Panc1 (cell line): ENCODE measurements around the gene TBC1D21. TPM values are rescaled to one million over a fixed set of nuclear protein-coding genes. Genes with fewer than 3 reads are reported as not detected.

Experiments used
- ATAC-seq: fragments of 200-7000 bp; cut with Tn5 transposase; 2 replicates; pipeline ENCODE4 v1.9.1; 2020; ENCODE audit warnings: mild to moderate bottlenecking, moderate library complexity
- BruUV-seq: library from RNA; stranded (reverse); fragments of 400-500 nt; replicated peaks from 2 replicates; lab custom pipeline; 2021; lab: Mats Ljungman, UMichigan
- CTCF ChIA-PET: fragments of 300-600 bp; sonication (Branson Sonifier 250); formaldehyde crosslinking; loops from one replicate; lab custom pipeline; 2022; ENCODE audit warnings: antibody characterized with exemption; lab: Charles Lee
- POLR2A ChIA-PET: fragments of 300-600 bp; sonication (Branson Sonifier 250); formaldehyde crosslinking; loops from one replicate; lab custom pipeline; 2022; ENCODE audit warnings: antibody characterized with exemption; lab: Charles Lee
- DNase-seq: peaks from one replicate; pipeline ENCODE4 v3.0.0-alpha.2; 2010; ENCODE audit warnings: low read depth, low spot score
- H3K27ac ChIP-seq: 2 replicates; pipeline ENCODE4 v1.5.1; 2011; ENCODE audit warnings: mild to moderate bottlenecking, low read length, inconsistent platforms
- H3K27me3 ChIP-seq: fragments of 200-500 bp; sonication (Bioruptor generic); 2 replicates; pipeline ENCODE4 v1.6.0; 2014; ENCODE audit warnings: low read length, inconsistent platforms; ENCODE audit not compliant: control insufficient read depth, insufficient read depth
- H3K36me3 ChIP-seq: fragments of 200-500 bp; sonication (Bioruptor generic); 2 replicates; pipeline ENCODE4 v1.5.1; 2014; ENCODE audit warnings: inconsistent platforms, mild to moderate bottlenecking, low read length, moderate library complexity; ENCODE audit not compliant: control insufficient read depth, insufficient read depth
- H3K4me1 ChIP-seq: 2 replicates; pipeline ENCODE4 v1.5.1; 2011; ENCODE audit warnings: inconsistent platforms, mild to moderate bottlenecking, low read length, moderate library complexity; ENCODE audit not compliant: control insufficient read depth, insufficient read depth
- H3K4me3 ChIP-seq, 2 experiments: 2 replicates each; pipeline ENCODE4 v1.5.1; 2011 to 2012; ENCODE audit warnings: low read depth in 2 of 2, low read length in 2 of 2, mild to moderate bottlenecking in 2 of 2, inconsistent platforms in 1 of 2, moderate library complexity in 1 of 2
- H3K9me3 ChIP-seq: fragments of 200-500 bp; sonication (Bioruptor generic); 2 replicates; pipeline ENCODE4 v1.5.1; 2014; ENCODE audit warnings: low read depth, mild to moderate bottlenecking, inconsistent platforms, low read length, moderate library complexity; ENCODE audit not compliant: control insufficient read depth, insufficient read depth
- POLR2AphosphoS5 ChIP-seq: IDR thresholded peaks from 2 replicates; pipeline ENCODE4 v1.6.1; 2012; ENCODE audit warnings: mild to moderate bottlenecking, low read depth, low read length, moderate library complexity
- SIN3A ChIP-seq: IDR thresholded peaks from 2 replicates; pipeline ENCODE4 v1.6.1; 2012; ENCODE audit warnings: low read depth, mild to moderate bottlenecking, low read length, moderate library complexity, borderline replicate concordance; ENCODE audit not compliant: insufficient read depth
- TCF7L2 ChIP-seq: IDR thresholded peaks from 2 replicates; pipeline ENCODE4 v1.6.1; 2011; ENCODE audit warnings: mild to moderate bottlenecking, low read depth, low read length, inconsistent platforms
- in situ Hi-C: cut with HindIII; loops from 2 replicates; pipeline ENCODE4 v1.10.0; 2016; ENCODE audit warnings: low sequenced_read_pairs, low pct_unique_long_range_greater_than_20kb
- intact Hi-C: fragments of 100-400 bp; cut with micrococcal nuclease; formaldehyde crosslinking; loops from one replicate; pipeline ENCODE4 v1.10.0; 2022; ENCODE audit not compliant: unreplicated experiment
- total RNA-seq: library from RNA; stranded (reverse); gene quantifications from one replicate; pipeline ENCODE4 v1.2.1, GENCODE V29; 2021; ENCODE audit not compliant: unreplicated experiment
- TF ChIP-seq, protein P1 (sequence below): fragments of 450-650 bp; IDR thresholded peaks from 2 replicates; pipeline ENCODE4 v1.5.1; 2017; ENCODE audit warnings: mild to moderate bottlenecking
- TF ChIP-seq, protein P2 (sequence below), 2 experiments: IDR thresholded peaks; 2 replicates each; pipeline ENCODE4 v1.6.1; 2011 to 2012; ENCODE audit warnings: low read depth in 2 of 2, control low read depth in 1 of 2, low read length in 1 of 2, mild to moderate bottlenecking in 1 of 2, moderate library complexity in 1 of 2; ENCODE audit not compliant: insufficient read depth in 1 of 2

The TBC1D21 gene
- total RNA-seq, 1 experiment from 2014 or later = not detected

DNA sequence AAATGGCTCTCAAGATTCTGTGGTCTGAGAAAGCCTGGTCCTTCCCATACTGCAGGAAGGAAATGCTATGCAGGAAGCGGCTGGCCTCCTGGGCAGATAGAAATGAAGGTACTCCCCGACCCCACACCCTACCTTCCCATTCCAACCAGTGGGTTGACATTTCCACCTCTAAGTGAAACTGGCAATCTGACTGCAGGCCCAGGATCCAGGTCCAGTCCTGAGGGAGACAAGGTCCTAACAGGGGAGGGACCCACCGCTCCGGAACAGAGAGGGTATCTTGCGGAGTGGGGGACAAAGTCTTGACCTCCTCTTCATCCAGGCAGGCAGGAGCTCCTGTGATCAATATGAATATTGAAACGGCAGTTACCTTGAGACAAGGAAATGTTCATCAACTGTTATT lies 46.3 kb downstream of the TBC1D21 start:
- H3K9me3 ChIP-seq = no peaks in the 10 kb centered on the region
- no peaks in the 10 kb centered on the region for H3K27me3 ChIP-seq
- ATAC-seq (no peak), DNase-seq (no peak)
- no peaks in the 10 kb centered on the region for H3K36me3 ChIP-seq
- TF ChIP-seq, protein P1, sequence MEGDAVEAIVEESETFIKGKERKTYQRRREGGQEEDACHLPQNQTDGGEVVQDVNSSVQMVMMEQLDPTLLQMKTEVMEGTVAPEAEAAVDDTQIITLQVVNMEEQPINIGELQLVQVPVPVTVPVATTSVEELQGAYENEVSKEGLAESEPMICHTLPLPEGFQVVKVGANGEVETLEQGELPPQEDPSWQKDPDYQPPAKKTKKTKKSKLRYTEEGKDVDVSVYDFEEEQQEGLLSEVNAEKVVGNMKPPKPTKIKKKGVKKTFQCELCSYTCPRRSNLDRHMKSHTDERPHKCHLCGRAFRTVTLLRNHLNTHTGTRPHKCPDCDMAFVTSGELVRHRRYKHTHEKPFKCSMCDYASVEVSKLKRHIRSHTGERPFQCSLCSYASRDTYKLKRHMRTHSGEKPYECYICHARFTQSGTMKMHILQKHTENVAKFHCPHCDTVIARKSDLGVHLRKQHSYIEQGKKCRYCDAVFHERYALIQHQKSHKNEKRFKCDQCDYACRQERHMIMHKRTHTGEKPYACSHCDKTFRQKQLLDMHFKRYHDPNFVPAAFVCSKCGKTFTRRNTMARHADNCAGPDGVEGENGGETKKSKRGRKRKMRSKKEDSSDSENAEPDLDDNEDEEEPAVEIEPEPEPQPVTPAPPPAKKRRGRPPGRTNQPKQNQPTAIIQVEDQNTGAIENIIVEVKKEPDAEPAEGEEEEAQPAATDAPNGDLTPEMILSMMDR = no peak
- TF ChIP-seq, protein P2, sequence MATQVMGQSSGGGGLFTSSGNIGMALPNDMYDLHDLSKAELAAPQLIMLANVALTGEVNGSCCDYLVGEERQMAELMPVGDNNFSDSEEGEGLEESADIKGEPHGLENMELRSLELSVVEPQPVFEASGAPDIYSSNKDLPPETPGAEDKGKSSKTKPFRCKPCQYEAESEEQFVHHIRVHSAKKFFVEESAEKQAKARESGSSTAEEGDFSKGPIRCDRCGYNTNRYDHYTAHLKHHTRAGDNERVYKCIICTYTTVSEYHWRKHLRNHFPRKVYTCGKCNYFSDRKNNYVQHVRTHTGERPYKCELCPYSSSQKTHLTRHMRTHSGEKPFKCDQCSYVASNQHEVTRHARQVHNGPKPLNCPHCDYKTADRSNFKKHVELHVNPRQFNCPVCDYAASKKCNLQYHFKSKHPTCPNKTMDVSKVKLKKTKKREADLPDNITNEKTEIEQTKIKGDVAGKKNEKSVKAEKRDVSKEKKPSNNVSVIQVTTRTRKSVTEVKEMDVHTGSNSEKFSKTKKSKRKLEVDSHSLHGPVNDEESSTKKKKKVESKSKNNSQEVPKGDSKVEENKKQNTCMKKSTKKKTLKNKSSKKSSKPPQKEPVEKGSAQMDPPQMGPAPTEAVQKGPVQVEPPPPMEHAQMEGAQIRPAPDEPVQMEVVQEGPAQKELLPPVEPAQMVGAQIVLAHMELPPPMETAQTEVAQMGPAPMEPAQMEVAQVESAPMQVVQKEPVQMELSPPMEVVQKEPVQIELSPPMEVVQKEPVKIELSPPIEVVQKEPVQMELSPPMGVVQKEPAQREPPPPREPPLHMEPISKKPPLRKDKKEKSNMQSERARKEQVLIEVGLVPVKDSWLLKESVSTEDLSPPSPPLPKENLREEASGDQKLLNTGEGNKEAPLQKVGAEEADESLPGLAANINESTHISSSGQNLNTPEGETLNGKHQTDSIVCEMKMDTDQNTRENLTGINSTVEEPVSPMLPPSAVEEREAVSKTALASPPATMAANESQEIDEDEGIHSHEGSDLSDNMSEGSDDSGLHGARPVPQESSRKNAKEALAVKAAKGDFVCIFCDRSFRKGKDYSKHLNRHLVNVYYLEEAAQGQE (IDR thresholded peaks at IDR 0.05; ENCODE audit: insufficient read depth in 1 of 2, low read depth in 2 of 2, low read length in 1 of 2) = no peak
- no peak for TF ChIP-seq TCF7L2
- TF ChIP-seq SIN3A = no peak
- TF ChIP-seq POLR2AphosphoS5 = no peak
- no peak overlapping the region for H3K27ac ChIP-seq
- H3K4me1 ChIP-seq = peaks cover 16% of the 10 kb centered on the region
- BruUV-seq = no TSS peak
- CTCF ChIA-PET = no interaction called here
- POLR2A ChIA-PET = no interaction called here
- no peak overlapping the region for H3K4me3 ChIP-seq
- intact Hi-C loops (no loop called here), in situ Hi-C loops (no loop called here)

DNA sequence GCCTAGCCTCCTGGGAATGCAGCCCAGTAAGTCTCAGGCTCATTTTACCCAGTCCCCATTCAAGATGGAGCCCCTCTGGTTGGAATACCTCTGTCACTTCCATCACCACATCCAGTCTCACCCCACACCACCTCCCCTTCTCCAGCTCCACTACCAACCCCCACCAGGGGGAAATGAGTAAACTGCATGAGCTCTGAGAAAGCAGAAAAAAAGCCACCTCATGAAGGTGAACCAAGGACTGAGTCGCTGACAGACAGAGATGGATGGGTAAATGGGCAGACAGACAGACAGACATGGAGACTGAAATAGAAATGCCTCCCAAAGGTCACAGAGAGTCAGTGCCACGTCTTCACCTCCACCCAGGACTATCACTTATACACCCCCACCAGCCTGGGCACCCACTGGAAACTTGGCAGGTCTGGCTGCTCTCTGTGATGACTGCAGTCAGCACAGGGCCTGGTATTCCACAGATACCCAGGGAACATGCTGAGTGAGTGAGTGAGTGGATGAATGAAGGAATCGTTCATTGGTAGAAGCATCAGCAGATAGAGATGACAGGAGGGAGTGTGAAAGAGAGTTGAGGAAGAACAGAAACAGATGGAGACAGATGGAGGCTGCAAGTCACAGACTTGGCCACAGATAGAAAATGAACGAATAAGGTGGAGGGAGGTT lies 48.0 kb downstream of the TBC1D21 start:
- CTCF ChIA-PET = no interaction called here
- POLR2A ChIA-PET = interaction anchor here (0.6 kb wide), 1 partner anchor 62 kb away, joined by 3 read pairs; no protein-coding TSS in a partner anchor
- Histone ChIP-seq H3K27ac (no peak overlapping the region), H3K9me3 (no peaks in the 10 kb centered on the region), H3K4me1 (peaks cover 19% of the 10 kb centered on the region), H3K27me3 (no peaks in the 10 kb centered on the region), H3K36me3 (no peaks in the 10 kb centered on the region), H3K4me3 (no peak overlapping the region)
- in situ Hi-C loops = no loop called here
- intact Hi-C loops = no loop called here
- no peak for ATAC-seq
- no peak for TF ChIP-seq POLR2AphosphoS5
- TF ChIP-seq, protein P1 = no peak
- TF ChIP-seq TCF7L2 = no peak
- TF ChIP-seq, protein P2 (IDR thresholded peaks at IDR 0.05; ENCODE audit: insufficient read depth in 1 of 2, low read depth in 2 of 2, low read length in 1 of 2) = no peak
- no peak for TF ChIP-seq SIN3A
- no TSS peak for BruUV-seq
- DNase-seq = no peak
